Measurements from ENCODE around the gene BACH2. TPM values are rescaled to one million over a fixed set of nuclear protein-coding genes. Genes with fewer than 3 reads are reported as not detected.
"Not testable (repeated sequence)": the region's sequence is repeated elsewhere in the genome, so short reads cannot be mapped to it uniquely, and the experiment has no call there.

The BACH2 gene
- total and polyA plus RNA-seq, 2 of the 8 experiments (the other 6 are each of a cell fraction or from before 2014, with no cell fraction given), result 1.9 to 5.9 TPM

GRCh38 chr6:89910001-89910901, 386.4 kb downstream of the BACH2 start:
- DNase-seq (ENCODE audit: low read depth in 1 of 2, low spot score in 2 of 2); H3K27ac ChIP-seq (ENCODE audit: low read depth, low read length); H3K18ac ChIP-seq (ENCODE audit: extremely low read depth, low read length); H3K9ac ChIP-seq (replicated peaks in 1 of 4; ENCODE audit: extremely low read depth in 1 of 4, low read depth in 3 of 4, low read length in 3 of 4); H2AK5ac ChIP-seq (ENCODE audit: low read depth, low read length); H4K91ac ChIP-seq (replicated peaks; ENCODE audit: insufficient read length, low read length); H2BK15ac ChIP-seq (ENCODE audit: low read length); H3K23ac ChIP-seq (ENCODE audit: insufficient read length); H3K4ac ChIP-seq (replicated peaks; ENCODE audit: insufficient read length, low read depth, low read length); H3K79me1 ChIP-seq (ENCODE audit: low read depth, low read length); POLR2A ChIA-PET (ENCODE audit: partially characterized antibody); H3K4me3 ChIP-seq (ENCODE audit: extremely low read depth in 1 of 4, insufficient read depth in 2 of 4, low read depth in 3 of 4, low read length in 4 of 4); H3K36me3 ChIP-seq (ENCODE audit: control insufficient read depth in 2 of 4, insufficient read depth in 4 of 4, low read length in 3 of 4); H3K23me2 ChIP-seq (ENCODE audit: low read depth, low read length); H2BK5ac ChIP-seq (ENCODE audit: low read depth, low read length); H3K4me2 ChIP-seq (ENCODE audit: insufficient read depth in 1 of 2, low read depth in 2 of 2, low read length in 2 of 2); H3K79me2 ChIP-seq (ENCODE audit: control insufficient read depth in 1 of 2, insufficient read depth in 2 of 2, low read length in 2 of 2); H3K9me3 ChIP-seq (ENCODE audit: insufficient read depth in 2 of 2, low read depth in 1 of 2, low read length in 1 of 2); H3K14ac ChIP-seq (ENCODE audit: insufficient read length); H3K4me1 ChIP-seq (replicated peaks in 1 of 4; ENCODE audit: control insufficient read depth in 3 of 4, insufficient read depth in 4 of 4, low read length in 3 of 4); H3K56ac ChIP-seq (replicated peaks; ENCODE audit: insufficient read length, low read depth, low read length); H3K27me3 ChIP-seq (replicated peaks in 1 of 4; ENCODE audit: control insufficient read depth in 3 of 4, extremely low read depth in 1 of 4, insufficient read depth in 3 of 4, low read length in 3 of 4); H4K8ac ChIP-seq (ENCODE audit: extremely low read depth, insufficient read depth, low read length); H2BK120ac ChIP-seq (replicated peaks; ENCODE audit: low read depth, low read length); H4K20me1 ChIP-seq (replicated peaks in 1 of 2; ENCODE audit: control insufficient read depth in 1 of 2, insufficient read depth in 2 of 2, low read length in 2 of 2): not testable (repeated sequence)
- peak; percentile 93 for FAIRE-seq
- 52% methylated on average over 10 of the region's 10 CpGs; no CpG with 5 or more reads in 1 of the 2 experiments for WGBS, 2 experiments (ENCODE audit: extremely low coverage in 1 of 2, insufficient coverage in 1 of 2, insufficient read length in 1 of 2, insufficient replicate concordance in 2 of 2, low coverage in 1 of 2, low lambda C conversion rate in 2 of 2, missing lambda C conversion rate in 1 of 2)
- CTCF ChIA-PET (ENCODE audit: partially characterized antibody), result interaction anchor here (0.7 kb wide), 1 partner anchor 538 kb away, joined by 3 read pairs; no protein-coding TSS in a partner anchor
- Histone ChIP-seq H2BK12ac (ENCODE audit: low read depth, low read length) (peak overlapping the region; percentile 84; the same call in 1 of the 2 replicates), H2BK20ac (ENCODE audit: low read length) (0 out of 2 replicates have a peak overlapping the region, but pooled peaks have one; percentile 32), H2AFZ (ENCODE audit: low read length) (peak overlapping the region; percentile 91; the same call in 1 of the 2 replicates), H4K5ac (ENCODE audit: insufficient read length, low read depth, low read length) (peak overlapping the region; percentile 59)
